Right renal cortex interstitium (tissue), 3 donors: Measurements from ENCODE around the gene APH1A. TPM values are rescaled to one million over a fixed set of nuclear protein-coding genes. Genes with fewer than 3 reads are reported as not detected.
"Not testable (repeated sequence)": the region's sequence is repeated elsewhere in the genome, so short reads cannot be mapped to it uniquely, and the experiment has no call there.

Experiments used
- DNase-seq, 3 donors: peaks; one replicate each; pipeline ENCODE4 v3.0.0-alpha.2; 2013; ENCODE audit warnings: low read depth in 3 of 3, low spot score in 2 of 3
- polyA plus RNA-seq, 3 donors: library from polyadenylated mRNA; unstranded; fragments of 120-200 nt; gene quantifications; one replicate each; pipeline ENCODE4 v1.2.1, GENCODE V29; 2013; ENCODE audit not compliant: insufficient read length in 3 of 3

APH1A gene
- polyA plus RNA-seq, 3 donors: 193 to 204 (median 203) TPM

GRCh38 chr1:150234566-150235293 lies 34.1 kb downstream of the APH1A start:
- peak in 2 of 3 donors; percentile 64 to 72 for DNase-seq

DNA sequence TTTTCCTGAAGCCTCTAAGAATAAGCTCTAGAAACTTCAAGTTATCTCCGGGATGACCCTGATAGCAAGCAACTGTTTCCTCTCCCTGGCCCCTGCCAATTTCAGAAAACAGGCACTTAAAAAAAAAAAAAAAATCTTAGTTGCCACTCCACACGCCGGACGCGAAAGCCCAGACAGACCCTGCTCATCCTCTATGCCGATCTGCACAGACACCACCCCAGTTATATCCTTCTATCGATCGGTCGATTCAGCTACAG lies 34.6 kb downstream of the APH1A start:
- no peak for DNase-seq

DNA sequence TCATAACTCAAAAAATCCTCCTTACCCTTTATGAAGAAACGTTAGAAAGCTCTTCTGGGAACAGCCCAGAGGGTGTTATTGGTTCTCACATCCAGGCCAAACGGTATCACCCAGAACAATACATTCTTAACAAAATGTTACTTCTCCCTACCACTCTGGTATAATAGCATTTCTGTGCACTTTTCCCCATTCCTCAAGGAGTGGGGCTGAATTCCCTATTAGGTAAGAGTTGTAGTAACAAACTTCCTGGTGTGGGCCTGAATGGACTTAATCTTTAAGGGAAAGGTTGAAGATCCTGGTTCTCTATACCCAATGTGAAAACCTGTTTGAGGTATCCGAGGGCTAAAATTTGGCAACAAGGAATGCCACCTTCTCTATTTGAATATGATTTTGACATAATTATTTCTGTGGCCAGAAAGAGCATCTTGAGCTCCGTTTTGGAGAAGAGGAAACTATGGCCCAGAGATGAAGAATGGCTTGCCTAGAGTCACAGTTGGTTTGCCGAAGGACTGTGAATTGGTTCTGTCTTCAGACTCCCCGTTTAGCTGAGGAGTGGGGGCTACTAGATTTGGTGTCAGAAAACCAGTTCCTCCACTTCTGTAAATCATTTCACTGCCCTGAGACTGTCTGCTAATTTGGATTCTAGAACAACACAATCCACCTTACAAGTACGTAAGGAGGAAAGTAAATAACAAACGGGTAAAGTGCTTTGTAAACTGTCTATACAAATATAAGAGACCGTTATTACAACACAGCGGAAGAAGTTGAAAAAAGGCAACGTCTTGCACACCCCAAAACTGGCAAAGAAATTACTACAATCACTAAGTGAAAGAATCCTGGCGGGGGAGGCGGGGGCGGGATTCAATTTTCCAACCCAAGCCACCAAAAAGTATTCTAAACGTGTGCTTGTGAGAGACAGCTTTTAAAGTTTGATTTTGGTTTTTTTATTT lies 35.2 kb downstream of the APH1A start:
- peak in 1 of 3 donors; percentile 51 for DNase-seq

GRCh38 chr1:150232921-150233320 lies 35.9 kb downstream of the APH1A start:
- DNase-seq: not testable (repeated sequence)

- not testable (repeated sequence) for DNase-seq
Measured at GRCh38 chr1:150228246-150228645, 40.6 kb downstream of the APH1A start.

DNA sequence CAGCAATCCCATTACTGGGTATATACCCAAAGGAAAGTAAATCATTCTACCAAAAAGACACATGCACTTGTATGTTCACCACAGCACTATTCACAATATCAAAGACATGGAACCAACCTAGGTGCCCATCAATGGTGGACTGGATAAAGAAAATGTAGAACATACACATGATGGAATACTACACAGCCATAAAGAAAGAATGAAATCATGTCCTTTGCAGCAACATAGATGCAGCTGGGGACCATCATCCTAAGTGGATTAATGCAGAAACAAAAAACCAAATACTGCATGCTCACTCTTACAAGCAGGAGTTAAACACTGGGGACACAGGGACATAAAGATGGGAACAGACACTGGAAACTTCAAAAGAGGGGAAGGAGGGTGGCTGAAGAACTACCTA lies 41.6 kb downstream of the APH1A start:
- no peak for DNase-seq

DNA sequence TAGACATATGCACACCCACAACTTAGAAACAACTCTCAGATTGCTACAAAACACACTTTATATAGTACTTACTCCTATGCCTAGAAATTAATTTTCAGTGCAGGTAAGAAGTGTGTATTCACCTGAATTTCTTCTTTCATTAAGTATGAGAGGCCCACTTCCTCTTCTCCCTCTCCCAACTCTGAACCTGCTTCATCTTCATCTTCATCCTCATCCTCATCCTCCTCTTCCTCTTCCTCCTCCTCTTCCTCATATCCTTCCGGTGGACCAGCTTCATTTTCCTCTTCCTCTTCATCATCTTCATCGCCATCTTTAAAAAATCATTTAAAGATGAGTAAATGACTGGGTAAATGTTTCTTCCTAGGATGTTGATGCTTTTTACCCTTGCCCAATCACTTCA lies 42.3 kb downstream of the APH1A start:
- DNase-seq: no peak

DNA sequence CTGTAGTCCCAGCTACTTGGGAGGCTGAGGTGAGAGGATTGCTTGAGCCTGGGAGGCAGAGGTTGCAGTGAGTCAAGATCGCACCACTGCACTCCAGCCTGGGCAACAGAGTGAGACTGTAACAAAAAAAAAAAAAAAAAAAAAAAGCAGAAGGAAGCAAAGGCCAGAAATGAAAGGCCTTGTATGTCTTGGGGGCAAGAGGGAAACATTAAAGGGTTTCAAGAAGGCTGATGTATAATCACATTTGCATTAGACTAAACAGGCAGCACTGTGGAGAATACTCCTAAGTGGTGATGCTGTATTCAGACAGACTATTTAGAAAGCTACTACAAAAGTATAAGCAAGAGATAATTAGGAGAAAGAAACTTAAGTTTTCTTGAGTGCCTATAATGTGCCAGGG lies 43.3 kb downstream of the APH1A start:
- DNase-seq: no peak

GRCh38 chr1:150224983-150225382 lies 43.8 kb downstream of the APH1A start:
- DNase-seq: no peak

DNA sequence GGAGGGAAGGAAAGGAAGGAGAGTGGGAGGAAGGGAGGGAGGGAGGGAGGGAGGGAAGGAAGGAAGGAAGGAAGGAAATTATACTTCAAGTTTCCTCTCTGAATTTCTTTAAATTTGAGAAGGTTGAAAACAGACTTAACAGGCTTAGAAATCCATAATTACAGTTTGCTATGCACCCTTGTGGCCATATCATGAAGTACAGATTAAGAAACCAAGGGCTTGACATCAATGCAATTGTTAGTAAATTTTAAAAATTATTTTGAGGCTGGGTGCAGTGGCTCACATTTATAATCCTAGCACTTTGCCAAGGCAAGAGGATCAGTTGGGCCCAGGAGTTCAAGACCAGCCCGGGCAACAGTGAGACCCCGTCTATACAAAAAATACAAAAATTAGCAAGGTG lies 47.3 kb downstream of the APH1A start:
- no peak for DNase-seq

- DNase-seq: not testable (repeated sequence)
Measured at GRCh38 chr1:150215855-150216254, 53.0 kb downstream of the APH1A start.

Other genes starting within 250 kb of the APH1A start
- gene VPS45, start 201.2 kb downstream of the APH1A start, polyA plus RNA-seq: 10 to 100 TPM; 69.0 to 79.6 (median 76.1) TPM
- gene PLEKHO1, start 119.1 kb downstream of the APH1A start, polyA plus RNA-seq: 10 to 100 TPM; 45.6 to 47.6 (median 47.4) TPM
- gene ANP32E, start 32.9 kb downstream of the APH1A start, polyA plus RNA-seq: 100 to 1,000 TPM; 113 to 154 (median 134) TPM
- 10 to 100 TPM in 1 of 3 donors, 1 to 10 TPM in 2; 6.8 to 10.5 (median 9.0) TPM for gene CA14, start 11.2 kb downstream of the APH1A start, polyA plus RNA-seq
- gene C1orf54, start 3.8 kb upstream of the APH1A start, polyA plus RNA-seq: 10 to 100 TPM; 53.9 to 64.4 (median 61.7) TPM
- gene CIART, start 13.5 kb upstream of the APH1A start, polyA plus RNA-seq: 1 to 10 TPM; 7.1 to 8.3 (median 7.6) TPM
- gene MRPS21, start 24.8 kb upstream of the APH1A start, polyA plus RNA-seq: 10 to 100 TPM; 83.6 to 91.3 (median 86.7) TPM
- gene PRPF3, start 52.5 kb upstream of the APH1A start, polyA plus RNA-seq: 10 to 100 TPM; 59.9 to 64.2 (median 63.7) TPM
- gene RPRD2, start 95.1 kb upstream of the APH1A start, polyA plus RNA-seq: 10 to 100 TPM; 46.9 to 55.5 (median 50.2) TPM
- 10 to 100 TPM; 19.7 to 25.4 (median 23.1) TPM for gene TARS2, start 218.4 kb upstream of the APH1A start, polyA plus RNA-seq
- 10 to 100 TPM; 10.9 to 15.7 (median 11.9) TPM for gene ECM1, start 239.1 kb upstream of the APH1A start, polyA plus RNA-seq
- gene FALEC, start 246.7 kb upstream of the APH1A start, polyA plus RNA-seq: under 1 TPM in 2 of 3 donors, not detected in 1; 0.40 to 0.44 TPM